ENCODE data around the gene MAST2.

GRCh38 chr1:45979074-45979777 lies 175.8 kb downstream of the MAST2 start:
- TF ChIP-seq CTCF (IDR thresholded peaks at IDR 0.05 in 2 of 3, conservative IDR thresholded peaks at IDR 0.05 in 1 of 3; ENCODE audit: borderline replicate concordance in 1 of 3, insufficient read depth in 1 of 3, low read depth in 2 of 3, low read length in 2 of 3), result no peak
- no peak for TF ChIP-seq MAX (IDR thresholded peaks at IDR 0.05)
- TF ChIP-seq TCF7L2 (IDR thresholded peaks at IDR 0.05; ENCODE audit: borderline replicate concordance, extremely low read depth, insufficient read depth, insufficient read length), result peak; percentile 74
- TF ChIP-seq ZBTB33 (IDR thresholded peaks at IDR 0.05; ENCODE audit: extremely low read depth, insufficient replicate concordance, low read length), result no peak
- peak; percentile 85 for TF ChIP-seq FOSL1 (IDR thresholded peaks at IDR 0.05; ENCODE audit: low read depth)
- no peak for TF ChIP-seq ZNF274 (IDR thresholded peaks at IDR 0.05; ENCODE audit: low read depth, low read length)
- TF ChIP-seq EZH2 (IDR thresholded peaks at IDR 0.05), result no peak
- TF ChIP-seq POLR2A (IDR thresholded peaks at IDR 0.05; ENCODE audit: borderline replicate concordance, extremely low read depth, insufficient read depth, insufficient read length), result no peak
- TF ChIP-seq POLR2AphosphoS5 (IDR thresholded peaks at IDR 0.05; ENCODE audit: low read depth, low read length), result no peak
- 0 out of 2 replicates have a peak, but pooled peaks have one; percentile 11 for TF ChIP-seq RAD21 (IDR thresholded peaks at IDR 0.05; ENCODE audit: low read depth)
